Measurements from ENCODE around the gene CBFB. TPM values are rescaled to one million over a fixed set of nuclear protein-coding genes. Genes with fewer than 3 reads are reported as not detected.

The CBFB gene
- total and polyA plus RNA-seq, 9 of the 15 experiments (the other 6 are each of a cell fraction or from before 2014, with no cell fraction given), result 22.0 to 112 (median 66.5) TPM

DNA sequence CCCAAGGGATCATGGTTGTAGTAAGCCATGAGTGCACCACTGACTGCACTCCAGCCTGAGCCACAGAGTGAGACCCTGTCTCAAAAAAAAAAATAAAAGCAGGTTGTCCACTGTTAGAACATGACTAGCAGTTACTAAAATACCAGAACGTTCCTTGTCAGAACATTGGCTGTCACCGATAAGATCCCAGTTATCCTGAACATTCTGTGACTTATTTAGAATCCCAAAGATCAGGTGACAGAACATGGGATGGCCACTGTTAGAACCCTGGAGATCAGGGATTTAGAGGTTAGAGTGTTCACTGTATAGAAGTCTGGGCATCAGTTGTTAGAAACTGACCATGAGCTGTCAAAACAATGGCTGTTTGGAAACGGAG lies 32.0 kb upstream of the CBFB start:
- in situ Hi-C loops (cut with MboI), result no loop called here
- no TSS peak for BruUV-seq (replicated peaks)
- no peak overlapping the region for H3K4me2 ChIP-seq (ENCODE audit: insufficient read depth, low read length)

DNA sequence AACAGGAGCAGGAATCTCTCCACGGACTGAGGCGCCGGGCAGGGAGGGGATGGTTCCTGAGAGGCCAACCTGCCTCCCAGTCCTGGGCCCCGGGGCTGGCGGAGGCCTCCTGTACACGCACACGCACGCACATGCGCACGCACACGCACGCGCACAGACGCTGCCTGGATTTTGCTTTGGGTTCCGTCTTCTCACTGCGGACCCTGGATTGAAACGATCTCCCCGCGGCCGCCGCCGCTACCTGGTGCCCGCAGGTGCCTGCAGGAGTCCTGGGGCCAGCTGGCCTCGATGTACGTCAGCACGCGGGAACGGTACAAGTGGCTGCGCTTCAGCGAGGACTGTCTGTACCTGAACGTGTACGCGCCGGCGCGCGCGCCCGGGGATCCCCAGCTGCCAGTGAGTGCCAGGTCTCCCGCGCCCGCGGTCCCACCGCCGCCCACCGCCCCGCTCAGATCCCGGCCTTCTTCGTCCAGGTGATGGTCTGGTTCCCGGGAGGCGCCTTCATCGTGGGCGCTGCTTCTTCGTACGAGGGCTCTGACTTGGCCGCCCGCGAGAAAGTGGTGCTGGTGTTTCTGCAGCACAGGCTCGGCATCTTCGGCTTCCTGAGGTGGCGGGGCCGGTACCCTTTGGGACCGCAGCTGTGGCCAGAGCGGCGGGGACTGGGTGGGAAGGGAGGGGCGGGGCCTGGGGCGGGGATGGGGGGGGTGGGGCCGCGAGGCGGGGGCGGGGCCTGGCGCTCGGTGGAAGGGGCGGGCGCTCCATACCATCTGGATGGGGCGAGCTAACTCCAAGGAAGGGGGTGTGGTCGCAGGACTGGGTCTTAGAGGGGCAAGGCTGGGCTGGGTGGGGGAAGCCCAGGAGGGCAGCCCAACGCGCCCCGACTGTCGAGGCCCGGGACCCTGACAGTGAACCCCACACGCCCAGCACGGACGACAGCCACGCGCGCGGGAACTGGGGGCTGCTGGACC lies 28.3 kb upstream of the CBFB start:
- Histone ChIP-seq H3K4me1 (replicated peaks in 1 of 2; ENCODE audit: control insufficient read depth in 2 of 2, insufficient read depth in 2 of 2, low read length in 2 of 2) (peaks cover 0 to 16% of the 10 kb centered on the region in 2 experiments; a peak in 3 of 5 replicates), H3K36me3 (ENCODE audit: control insufficient read depth, insufficient read depth, low read length) (no peaks in the 10 kb centered on the region), H3K9me1 (ENCODE audit: control insufficient read depth, insufficient read depth, low read length) (no peaks in the 10 kb centered on the region), H4K20me1 (replicated peaks; ENCODE audit: control insufficient read depth, insufficient read depth, low read length) (no peaks in the 10 kb centered on the region; the same call in 1 of the 2 replicates), H3K79me2 (ENCODE audit: control insufficient read depth, insufficient read depth, low read length) (no peaks in the 10 kb centered on the region), H3K27me3 (ENCODE audit: control insufficient read depth in 2 of 2, insufficient read depth in 2 of 2, low read length in 2 of 2) (peaks cover 4 to 39% of the 10 kb centered on the region in 2 experiments; a peak in 4 of 5 replicates), H3K9me3 (replicated peaks; ENCODE audit: control insufficient read depth, insufficient read depth, low read depth, low read length) (no peaks in the 10 kb centered on the region), H3K9ac (ENCODE audit: insufficient read depth in 1 of 2, low read depth in 2 of 2, low read length in 2 of 2) (peak overlapping the region in 1 of 2 experiments; percentile 84; a peak in 2 of 4 replicates), H3K4me3 (0 out of 2 replicates have a peak overlapping the region, but pooled peaks have one; percentile 12), H3K27ac (ENCODE audit: extremely low read depth, low read depth, low read length) (no peak overlapping the region), H3K4me2 (ENCODE audit: insufficient read depth, low read length) (peak overlapping the region; percentile 72), H2AFZ (ENCODE audit: low read depth, low read length) (peak overlapping the region; percentile 66)
- in situ Hi-C loops (cut with MboI) (no loop called here), intact Hi-C loops (cut with micrococcal nuclease) (no loop called here)
- BruUV-seq (replicated peaks), result no TSS peak
- DNase-seq (ENCODE audit: extremely low read depth in 1 of 4, low spot score in 3 of 4), result peak; percentile 46 to 98 (median 92)
- WGBS (ENCODE audit: insufficient coverage, low coverage, missing lambda C conversion rate), result 47% methylated on average over 43 of the region's 89 CpGs
- ATAC-seq, result peak; percentile 87
- ChIA-PET POLR2A (interaction anchor here (0.9 kb wide), 1 partner anchor 13 kb away, joined by 3 read pairs; no protein-coding TSS in a partner anchor), CTCF (ENCODE audit: low intra/inter-chr PET ratio) (no interaction called here)
- no peak for FAIRE-seq
- TF ChIP-seq RBBP5 (IDR thresholded peaks at IDR 0.05; ENCODE audit: borderline replicate concordance, insufficient read depth, low read length, poor library complexity, severe bottlenecking) (no peak), BRCA1 (IDR thresholded peaks at IDR 0.05) (no peak), BRCA1 (CRISPR knock-in tag; IDR thresholded peaks at IDR 0.05) (no peak), NEUROD1 (IDR thresholded peaks at IDR 0.05; ENCODE audit: borderline replicate concordance, low read depth, low read length, partially characterized antibody) (no peak), RB1 (IDR thresholded peaks at IDR 0.05; ENCODE audit: low read depth) (no peak), E2F6 (IDR thresholded peaks at IDR 0.05; ENCODE audit: borderline replicate concordance in 1 of 2, extremely low read depth in 1 of 2, insufficient read depth in 1 of 2, insufficient read length in 1 of 2, low read depth in 1 of 2, low read length in 1 of 2, poor library complexity in 1 of 2, severe bottlenecking in 1 of 2) (peak in 1 of 2 experiments; percentile 20), PTTG1 (tag; IDR thresholded peaks at IDR 0.05; ENCODE audit: low read depth) (no peak)
- TF ChIP-seq, protein P1, sequence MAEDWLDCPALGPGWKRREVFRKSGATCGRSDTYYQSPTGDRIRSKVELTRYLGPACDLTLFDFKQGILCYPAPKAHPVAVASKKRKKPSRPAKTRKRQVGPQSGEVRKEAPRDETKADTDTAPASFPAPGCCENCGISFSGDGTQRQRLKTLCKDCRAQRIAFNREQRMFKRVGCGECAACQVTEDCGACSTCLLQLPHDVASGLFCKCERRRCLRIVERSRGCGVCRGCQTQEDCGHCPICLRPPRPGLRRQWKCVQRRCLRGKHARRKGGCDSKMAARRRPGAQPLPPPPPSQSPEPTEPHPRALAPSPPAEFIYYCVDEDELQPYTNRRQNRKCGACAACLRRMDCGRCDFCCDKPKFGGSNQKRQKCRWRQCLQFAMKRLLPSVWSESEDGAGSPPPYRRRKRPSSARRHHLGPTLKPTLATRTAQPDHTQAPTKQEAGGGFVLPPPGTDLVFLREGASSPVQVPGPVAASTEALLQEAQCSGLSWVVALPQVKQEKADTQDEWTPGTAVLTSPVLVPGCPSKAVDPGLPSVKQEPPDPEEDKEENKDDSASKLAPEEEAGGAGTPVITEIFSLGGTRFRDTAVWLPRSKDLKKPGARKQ (CRISPR knock-in tag; IDR thresholded peaks at IDR 0.05), result 0 out of 2 replicates have a peak, but pooled peaks have one; percentile 43

More for the DNA sequence above, 32.0 kb upstream of the CBFB start:
- DNase-seq (ENCODE audit: extremely low read depth in 1 of 4, low spot score in 3 of 4) (no peak), ATAC-seq (no peak), FAIRE-seq (no peak)
- Histone ChIP-seq H3K9me1 (ENCODE audit: control insufficient read depth, insufficient read depth, low read length) (no peaks in the 10 kb centered on the region), H4K20me1 (replicated peaks; ENCODE audit: control insufficient read depth, insufficient read depth, low read length) (no peaks in the 10 kb centered on the region; the same call in 1 of the 2 replicates), H3K36me3 (ENCODE audit: control insufficient read depth, insufficient read depth, low read length) (no peaks in the 10 kb centered on the region), H3K27ac (ENCODE audit: extremely low read depth, low read depth, low read length) (no peak overlapping the region), H3K9me3 (replicated peaks; ENCODE audit: control insufficient read depth, insufficient read depth, low read depth, low read length) (no peaks in the 10 kb centered on the region), H2AFZ (ENCODE audit: low read depth, low read length) (no peak overlapping the region), H3K9ac (ENCODE audit: insufficient read depth in 1 of 2, low read depth in 2 of 2, low read length in 2 of 2) (no peak overlapping the region), H3K4me1 (replicated peaks in 1 of 2; ENCODE audit: control insufficient read depth in 2 of 2, insufficient read depth in 2 of 2, low read length in 2 of 2) (peaks cover 0 to 16% of the 10 kb centered on the region in 2 experiments; a peak in 3 of 5 replicates), H3K27me3 (ENCODE audit: control insufficient read depth in 2 of 2, insufficient read depth in 2 of 2, low read length in 2 of 2) (peaks cover 0 to 8% of the 10 kb centered on the region in 2 experiments; a peak in 2 of 5 replicates), H3K4me3 (no peak overlapping the region), H3K79me2 (ENCODE audit: control insufficient read depth, insufficient read depth, low read length) (no peaks in the 10 kb centered on the region)
- CTCF ChIA-PET (ENCODE audit: low intra/inter-chr PET ratio), result no interaction called here
- no peak for TF ChIP-seq CSDE1 (IDR thresholded peaks at IDR 0.05)
- intact Hi-C loops (cut with micrococcal nuclease), result no loop called here
- WGBS (ENCODE audit: insufficient coverage, low coverage, missing lambda C conversion rate), result 28% methylated on average over 3 of the region's 3 CpGs
- POLR2A ChIA-PET, result interaction anchor here (0.7 kb wide), 1 partner anchor 9 kb away, joined by 3 read pairs; no protein-coding TSS in a partner anchor
